ENCODE data around the gene ACBD7.

ACBD7 gene

GRCh38 chr10:15096661-15097010 is 8.1 kb upstream of the ACBD7 start:
- no peak for DNase-seq (ENCODE audit: low read depth)
- no peak for TF ChIP-seq CTCF (conservative IDR thresholded peaks at IDR 0.05; ENCODE audit: low read depth, low read length)
- H3K4me3 ChIP-seq (ENCODE audit: low read depth, low read length): peak overlapping the region; percentile 91

DNA sequence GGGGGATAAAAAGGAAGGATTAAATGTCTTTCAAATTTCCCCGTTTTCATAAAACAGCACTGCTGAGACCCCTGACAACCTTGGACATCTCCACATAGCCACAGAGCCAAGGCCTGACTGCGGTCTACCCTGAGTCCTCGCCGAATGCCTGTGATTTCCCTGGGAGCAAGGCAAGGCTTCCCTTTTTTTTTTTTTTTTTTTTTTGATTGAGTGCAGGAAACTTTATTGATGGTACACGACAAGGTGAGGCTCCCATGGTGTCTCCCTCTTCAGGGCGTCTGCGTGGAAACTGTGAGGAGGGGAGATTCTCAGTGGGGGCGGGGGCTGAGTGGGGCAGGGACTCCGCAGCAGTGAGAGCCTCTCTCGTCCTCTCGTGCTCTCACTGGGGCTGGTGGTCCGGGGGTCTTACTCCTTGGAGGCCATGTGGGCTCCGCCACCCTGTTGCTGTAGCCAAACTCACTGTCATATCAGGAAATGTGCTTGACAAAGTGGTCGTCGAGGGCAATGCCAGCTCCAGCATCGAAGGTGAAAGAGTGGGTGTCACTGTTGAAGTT is 4.4 kb upstream of the ACBD7 start:
- DNase-seq (ENCODE audit: low read depth): no peak
- TF ChIP-seq CTCF (conservative IDR thresholded peaks at IDR 0.05; ENCODE audit: low read depth, low read length): no peak
- no peak overlapping the region for H3K4me3 ChIP-seq (ENCODE audit: low read depth, low read length)

GRCh38 chr10:15091418-15091817 is 2.8 kb upstream of the ACBD7 start:
- no peak for TF ChIP-seq CTCF (conservative IDR thresholded peaks at IDR 0.05; ENCODE audit: low read depth, low read length)
- DNase-seq (ENCODE audit: low read depth): no peak
- no peak overlapping the region for H3K4me3 ChIP-seq (ENCODE audit: low read depth, low read length)

DNA sequence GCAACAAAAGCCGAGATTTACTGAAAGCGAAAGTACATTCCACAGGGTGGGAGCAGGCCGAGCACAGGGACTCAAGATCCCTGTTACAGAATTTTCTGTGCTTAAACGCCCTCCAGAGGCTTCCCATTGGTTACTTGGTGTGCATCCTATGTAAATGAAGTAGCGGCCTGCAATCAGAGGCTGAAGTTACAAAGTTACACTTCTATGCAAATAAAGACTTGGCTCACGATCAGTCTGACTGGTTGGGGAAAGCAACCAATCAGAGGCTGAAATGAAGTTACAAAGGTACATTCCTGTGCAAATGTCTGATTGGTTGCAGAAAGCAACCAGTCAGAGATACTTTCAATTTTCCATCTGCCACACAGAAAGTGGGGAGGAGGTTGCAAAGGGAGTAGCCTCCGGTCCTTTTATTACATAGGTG is 4.1 kb downstream of the ACBD7 start:
- peak; percentile 0 for TF ChIP-seq CTCF (conservative IDR thresholded peaks at IDR 0.05; ENCODE audit: low read depth, low read length)
- DNase-seq (ENCODE audit: low read depth): peak; percentile 100

GRCh38 chr10:15083674-15084501 is 4.7 kb downstream of the ACBD7 start:
- no peak for DNase-seq (ENCODE audit: low read depth)
- H3K4me3 ChIP-seq (ENCODE audit: low read depth, low read length): peak overlapping the region; percentile 62
- TF ChIP-seq CTCF (conservative IDR thresholded peaks at IDR 0.05; ENCODE audit: low read depth, low read length): peak; percentile 8

More for the DNA sequence above, 4.1 kb downstream of the ACBD7 start:
- H3K4me3 ChIP-seq (ENCODE audit: low read depth, low read length): peak overlapping the region; percentile 62

- peak; percentile 51 for DNase-seq (ENCODE audit: low read depth)
- no peak overlapping the region for H3K4me3 ChIP-seq (ENCODE audit: low read depth, low read length)
- TF ChIP-seq CTCF (conservative IDR thresholded peaks at IDR 0.05; ENCODE audit: low read depth, low read length): no peak
Observed at GRCh38 chr10:15075421-15075820, 13.2 kb downstream of the ACBD7 start.

- TF ChIP-seq CTCF (conservative IDR thresholded peaks at IDR 0.05; ENCODE audit: low read depth, low read length): no peak
- H3K4me3 ChIP-seq (ENCODE audit: low read depth, low read length): no peak overlapping the region
- no peak for DNase-seq (ENCODE audit: low read depth)
Observed at GRCh38 chr10:15072358-15072757, 16.2 kb downstream of the ACBD7 start.

All from choroid plexus epithelial cell (primary cell).